HEK293 (cell line): ENCODE results near the gene FRYL.

Experiments used
- CTCF ChIA-PET: fragments of 350-600 bp; formaldehyde crosslinking; extraction: SDS; loops from one replicate; lab custom pipeline; 2021; ENCODE audit warnings: antibody characterized with exemption; lab: Yijun Ruan, JAX
- POLR2A ChIA-PET: fragments of 300-600 bp; formaldehyde crosslinking; extraction: SDS; loops from one replicate; lab custom pipeline; 2020; ENCODE audit warnings: antibody characterized with exemption, inconsistent platforms; lab: Yijun Ruan, JAX
- H3K27ac ChIP-seq: fragments of 200-500 bp; sonication (Bioruptor generic); 2 replicates; pipeline ENCODE4 v1.5.1; 2014; ENCODE audit warnings: low read depth, low read length, control low read depth, inconsistent platforms; ENCODE audit errors: extremely low read depth
- H3K36me3 ChIP-seq, 2 experiments: fragments of 200-500 bp in 1 of 2; sonication (Bioruptor generic) in 1 of 2; 1 replicate in 1 of 2; 2 replicates in 1 of 2; pipeline ENCODE4 v1.5.1; 2014 to 2017; ENCODE audit warnings: inconsistent platforms in 2 of 2, low read length in 2 of 2; ENCODE audit not compliant: control insufficient read depth in 2 of 2, insufficient read depth in 1 of 2
- H3K4me1 ChIP-seq: fragments of 200-500 bp; sonication (Bioruptor generic); 2 replicates; pipeline ENCODE4 v1.5.1; 2014; ENCODE audit warnings: mild to moderate bottlenecking, low read length, inconsistent platforms; ENCODE audit not compliant: control insufficient read depth, insufficient read depth
- H3K4me3 ChIP-seq: 2 replicates; pipeline ENCODE4 v1.5.1; 2011; ENCODE audit warnings: low read depth, mild to moderate bottlenecking, control low read depth, low read length, moderate library complexity
- H3K9me3 ChIP-seq: fragments of 200-500 bp; sonication (Bioruptor generic); 2 replicates; pipeline ENCODE4 v1.5.1; 2014; ENCODE audit warnings: low read depth, low read length, inconsistent platforms; ENCODE audit not compliant: control insufficient read depth, insufficient read depth
- HIC1 ChIP-seq: fragments of 450-650 bp; formaldehyde crosslinking; IDR thresholded peaks from 2 replicates; pipeline ENCODE4 v1.5.1; 2016; ENCODE audit warnings: missing biosample characterization, missing genetic modification characterization
- HOXA7 ChIP-seq: sonication (generic); formaldehyde crosslinking; IDR thresholded peaks from 2 replicates; pipeline ENCODE4 v1.8.1; 2022; ENCODE audit warnings: missing genetic modification reagents, borderline replicate concordance
- HOXD13 ChIP-seq: sonication (generic); formaldehyde crosslinking; IDR thresholded peaks from 2 replicates; pipeline ENCODE4 v1.8.0; 2022; ENCODE audit warnings: missing genetic modification reagents, borderline replicate concordance
- KLF16 ChIP-seq: fragments of 450-650 bp; formaldehyde crosslinking; IDR thresholded peaks from 2 replicates; pipeline ENCODE4 v1.5.1; 2017; ENCODE audit warnings: missing biosample characterization, missing genetic modification characterization
- KLF8 ChIP-seq: fragments of 450-650 bp; formaldehyde crosslinking; IDR thresholded peaks from 2 replicates; pipeline ENCODE4 v1.5.1; 2016; ENCODE audit warnings: missing biosample characterization, missing genetic modification characterization
- PRDM10 ChIP-seq: fragments of 450-650 bp; formaldehyde crosslinking; IDR thresholded peaks from 2 replicates; pipeline ENCODE4 v1.5.1; 2016; ENCODE audit warnings: missing biosample characterization, missing genetic modification characterization
- PRDM6 ChIP-seq: fragments of 450-650 bp; formaldehyde crosslinking; IDR thresholded peaks from 2 replicates; pipeline ENCODE4 v1.5.1; 2017; ENCODE audit warnings: missing biosample characterization, missing genetic modification characterization
- SCRT1 ChIP-seq: fragments of 450-650 bp; formaldehyde crosslinking; IDR thresholded peaks from 2 replicates; pipeline ENCODE4 v1.5.1; 2016; ENCODE audit warnings: missing biosample characterization, missing genetic modification characterization, borderline replicate concordance
- ZFHX2 ChIP-seq: fragments of 450-650 bp; formaldehyde crosslinking; conservative IDR thresholded peaks from 2 replicates; pipeline ENCODE4 v1.5.1; 2016; ENCODE audit warnings: missing biosample characterization, missing genetic modification characterization
- ZNF114 ChIP-seq: fragments of 450-650 bp; formaldehyde crosslinking; IDR thresholded peaks from 2 replicates; pipeline ENCODE4 v1.5.0; 2017; ENCODE audit warnings: missing biosample characterization, missing genetic modification characterization
- ZNF155 ChIP-seq: fragments of 450-650 bp; formaldehyde crosslinking; IDR thresholded peaks from 2 replicates; pipeline ENCODE4 v1.5.1; 2016; ENCODE audit warnings: missing biosample characterization, missing genetic modification characterization
- ZNF19 ChIP-seq: fragments of 450-650 bp; formaldehyde crosslinking; IDR thresholded peaks from 2 replicates; pipeline ENCODE4; 2016; ENCODE audit warnings: missing biosample characterization, missing genetic modification characterization, low read depth
- ZNF221 ChIP-seq: fragments of 450-650 bp; formaldehyde crosslinking; IDR thresholded peaks from 2 replicates; pipeline ENCODE4 v1.5.1; 2017; ENCODE audit warnings: missing biosample characterization, missing genetic modification characterization, borderline replicate concordance
- ZNF350 ChIP-seq: fragments of 450-650 bp; formaldehyde crosslinking; IDR thresholded peaks from 2 replicates; pipeline ENCODE4 v1.5.0; 2017; ENCODE audit warnings: missing biosample characterization, mild to moderate bottlenecking, missing genetic modification characterization
- ZNF404 ChIP-seq: fragments of 450-650 bp; formaldehyde crosslinking; IDR thresholded peaks from 2 replicates; pipeline ENCODE4 v1.5.1; 2017; ENCODE audit warnings: missing biosample characterization, missing genetic modification characterization
- ZNF433 ChIP-seq: fragments of 450-650 bp; formaldehyde crosslinking; IDR thresholded peaks from 2 replicates; pipeline ENCODE4 v1.5.1; 2016; ENCODE audit warnings: missing biosample characterization, missing genetic modification characterization, low read depth
- ZNF530 ChIP-seq: fragments of 450-650 bp; formaldehyde crosslinking; IDR thresholded peaks from 2 replicates; pipeline ENCODE4 v1.5.1; 2016; ENCODE audit warnings: low read depth, missing biosample characterization, missing genetic modification characterization
- ZNF555 ChIP-seq: fragments of 450-650 bp; formaldehyde crosslinking; conservative IDR thresholded peaks from 2 replicates; pipeline ENCODE4 v1.5.1; 2017; ENCODE audit warnings: missing biosample characterization, mild to moderate bottlenecking, missing genetic modification characterization, inconsistent platforms
- ZNF558 ChIP-seq: fragments of 450-650 bp; formaldehyde crosslinking; IDR thresholded peaks from 2 replicates; pipeline ENCODE4 v1.5.1; 2016; ENCODE audit warnings: missing biosample characterization, missing genetic modification characterization
- ZNF670 ChIP-seq: fragments of 450-650 bp; formaldehyde crosslinking; IDR thresholded peaks from 2 replicates; pipeline ENCODE4 v1.5.1; 2016; ENCODE audit warnings: missing biosample characterization, missing genetic modification characterization, low read depth
- TF ChIP-seq, protein P1 (sequence below): fragments of 450-650 bp; formaldehyde crosslinking; IDR thresholded peaks from 2 replicates; pipeline ENCODE4 v1.5.1; 2016; ENCODE audit warnings: missing biosample characterization, missing genetic modification characterization
- TF ChIP-seq, protein P2 (sequence below): sonication (generic); formaldehyde crosslinking; IDR thresholded peaks from 2 replicates; pipeline ENCODE4 v1.8.1; 2022; ENCODE audit warnings: mild to moderate bottlenecking, moderate library complexity, missing genetic modification reagents
- TF ChIP-seq, protein P3 (sequence below): fragments of 450-650 bp; formaldehyde crosslinking; IDR thresholded peaks from 2 replicates; pipeline ENCODE4 v1.5.1; 2017; ENCODE audit warnings: missing biosample characterization, mild to moderate bottlenecking, missing genetic modification characterization, moderate library complexity

FRYL gene

DNA sequence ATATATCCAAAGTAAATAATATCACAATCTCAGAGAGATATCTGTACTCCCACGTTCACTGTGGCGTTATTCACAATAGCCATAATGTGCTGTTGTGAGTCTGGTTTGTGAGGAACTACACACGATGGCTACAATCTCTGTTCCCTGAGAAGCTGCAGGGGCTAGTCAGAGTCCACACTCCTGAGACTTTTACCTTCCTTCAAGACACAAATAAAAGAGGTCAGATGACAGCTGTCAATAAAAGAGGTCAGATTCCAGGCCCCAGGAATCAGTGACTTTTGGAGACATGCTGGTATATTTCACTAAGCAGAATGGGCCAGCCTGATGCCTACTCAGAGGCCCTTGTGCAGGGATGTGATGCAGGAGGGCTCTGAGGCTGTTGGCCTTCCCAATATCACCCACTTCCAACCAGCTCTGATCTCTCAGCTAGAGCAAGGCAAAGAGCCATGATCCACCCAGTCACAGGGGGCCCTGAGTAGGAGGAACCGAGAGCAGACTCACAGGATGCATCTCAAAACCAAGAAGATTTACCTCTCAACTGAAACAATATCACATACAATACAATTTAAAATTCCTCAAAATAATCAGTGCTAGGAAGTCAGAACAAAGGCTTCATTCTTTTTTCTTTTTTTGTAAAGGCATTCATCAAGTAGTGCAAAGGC is 13.8 kb downstream of the FRYL start:
- TF ChIP-seq ZNF404 (tag by site-specific recombination) (no peak), ZNF19 (tag by site-specific recombination) (no peak), ZNF155 (tag by site-specific recombination) (no peak), ZNF558 (tag by site-specific recombination) (no peak), HOXA7 (CRISPR knock-in tag) (no peak), ZNF114 (no peak), ZNF530 (tag by site-specific recombination) (no peak), ZNF555 (tag by site-specific recombination) (no peak), KLF16 (no peak), ZNF221 (no peak)
- Histone ChIP-seq H3K9me3 (no peaks in the 10 kb centered on the region), H3K4me3 (no peak overlapping the region), H3K36me3 (no peaks in the 10 kb centered on the region), H3K4me1 (no peaks in the 10 kb centered on the region; the same call in 1 of the 2 replicates), H3K27ac (no peak overlapping the region)
- ChIA-PET CTCF (no interaction called here), POLR2A (no interaction called here)

- CTCF ChIA-PET, result no interaction called here
- TF ChIP-seq, protein P1, sequence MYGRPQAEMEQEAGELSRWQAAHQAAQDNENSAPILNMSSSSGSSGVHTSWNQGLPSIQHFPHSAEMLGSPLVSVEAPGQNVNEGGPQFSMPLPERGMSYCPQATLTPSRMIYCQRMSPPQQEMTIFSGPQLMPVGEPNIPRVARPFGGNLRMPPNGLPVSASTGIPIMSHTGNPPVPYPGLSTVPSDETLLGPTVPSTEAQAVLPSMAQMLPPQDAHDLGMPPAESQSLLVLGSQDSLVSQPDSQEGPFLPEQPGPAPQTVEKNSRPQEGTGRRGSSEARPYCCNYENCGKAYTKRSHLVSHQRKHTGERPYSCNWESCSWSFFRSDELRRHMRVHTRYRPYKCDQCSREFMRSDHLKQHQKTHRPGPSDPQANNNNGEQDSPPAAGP (tag by site-specific recombination), result no peak
- TF ChIP-seq ZFHX2 (tag by site-specific recombination), result no peak
- TF ChIP-seq HOXD13 (CRISPR knock-in tag), result no peak
- no peak for TF ChIP-seq SCRT1 (tag by site-specific recombination)
- TF ChIP-seq KLF8 (tag by site-specific recombination), result no peak
- no peak for TF ChIP-seq PRDM10
- TF ChIP-seq ZNF433 (tag by site-specific recombination), result no peak
- TF ChIP-seq, protein P2, sequence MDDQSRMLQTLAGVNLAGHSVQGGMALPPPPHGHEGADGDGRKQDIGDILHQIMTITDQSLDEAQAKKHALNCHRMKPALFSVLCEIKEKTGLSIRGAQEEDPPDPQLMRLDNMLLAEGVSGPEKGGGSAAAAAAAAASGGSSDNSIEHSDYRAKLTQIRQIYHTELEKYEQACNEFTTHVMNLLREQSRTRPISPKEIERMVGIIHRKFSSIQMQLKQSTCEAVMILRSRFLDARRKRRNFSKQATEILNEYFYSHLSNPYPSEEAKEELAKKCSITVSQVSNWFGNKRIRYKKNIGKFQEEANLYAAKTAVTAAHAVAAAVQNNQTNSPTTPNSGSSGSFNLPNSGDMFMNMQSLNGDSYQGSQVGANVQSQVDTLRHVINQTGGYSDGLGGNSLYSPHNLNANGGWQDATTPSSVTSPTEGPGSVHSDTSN (CRISPR knock-in tag), result no peak
- TF ChIP-seq HIC1 (tag by site-specific recombination), result no peak
- TF ChIP-seq ZNF670 (tag by site-specific recombination), result no peak
- TF ChIP-seq, protein P3, sequence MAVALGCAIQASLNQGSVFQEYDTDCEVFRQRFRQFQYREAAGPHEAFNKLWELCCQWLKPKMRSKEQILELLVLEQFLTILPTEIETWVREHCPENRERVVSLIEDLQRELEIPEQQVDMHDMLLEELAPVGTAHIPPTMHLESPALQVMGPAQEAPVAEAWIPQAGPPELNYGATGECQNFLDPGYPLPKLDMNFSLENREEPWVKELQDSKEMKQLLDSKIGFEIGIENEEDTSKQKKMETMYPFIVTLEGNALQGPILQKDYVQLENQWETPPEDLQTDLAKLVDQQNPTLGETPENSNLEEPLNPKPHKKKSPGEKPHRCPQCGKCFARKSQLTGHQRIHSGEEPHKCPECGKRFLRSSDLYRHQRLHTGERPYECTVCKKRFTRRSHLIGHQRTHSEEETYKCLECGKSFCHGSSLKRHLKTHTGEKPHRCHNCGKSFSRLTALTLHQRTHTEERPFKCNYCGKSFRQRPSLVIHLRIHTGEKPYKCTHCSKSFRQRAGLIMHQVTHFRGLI (tag by site-specific recombination), result no peak
- TF ChIP-seq PRDM6 (tag by site-specific recombination), result no peak
- no peak for TF ChIP-seq ZNF350 (tag by site-specific recombination)
Observed at GRCh38 chr4:48762408-48762807, 17.7 kb downstream of the FRYL start.

More at GRCh38 chr4:48762408-48762807, 17.7 kb downstream of the FRYL start:
- POLR2A ChIA-PET, result no interaction called here
- Histone ChIP-seq H3K4me3 (no peak overlapping the region), H3K27ac (no peak overlapping the region), H3K36me3 (no peaks in the 10 kb centered on the region), H3K4me1 (no peaks in the 10 kb centered on the region), H3K9me3 (no peaks in the 10 kb centered on the region)
